Smooth muscle cell (in vitro differentiated cells): ENCODE measurements around the gene MYCN. TPM values are rescaled to one million over a fixed set of nuclear protein-coding genes. Genes with fewer than 3 reads are reported as not detected.

Experiments used
- DNase-seq: peaks from one replicate; lab custom pipeline; 2025; ENCODE audit not compliant: unreplicated experiment; lab: John Stamatoyannopoulos, UW
- H2AFZ ChIP-seq: fragments of 200-600 bp; sonication (generic); 2 replicates; pipeline ENCODE4 v1.6.0; 2016; ENCODE audit warnings: antibody characterized with exemption, low read depth, mild to moderate bottlenecking
- H3F3A ChIP-seq: fragments of 200-600 bp; sonication (generic); 2 replicates; pipeline ENCODE4 v1.6.0; 2017; ENCODE audit warnings: antibody characterized with exemption, low read depth
- H3K27ac ChIP-seq: fragments of 200-600 bp; sonication (generic); 2 replicates; pipeline ENCODE4 v1.5.1; 2016; ENCODE audit warnings: low read depth, mild to moderate bottlenecking
- H3K27me3 ChIP-seq: fragments of 200-600 bp; sonication (generic); 2 replicates; pipeline ENCODE4 v1.6.1; 2016; ENCODE audit warnings: low read depth, mild to moderate bottlenecking
- H3K36me3 ChIP-seq: fragments of 200-600 bp; sonication (generic); 2 replicates; pipeline ENCODE4 v1.5.1; 2016; ENCODE audit warnings: low read depth
- H3K4me1 ChIP-seq: fragments of 200-600 bp; sonication (generic); 2 replicates; pipeline ENCODE4 v1.5.1; 2016; ENCODE audit warnings: low read depth
- H3K4me2 ChIP-seq: fragments of 200-600 bp; sonication (generic); 2 replicates; pipeline ENCODE4 v1.6.0; 2016; ENCODE audit warnings: mild to moderate bottlenecking
- H3K4me3 ChIP-seq: fragments of 200-600 bp; sonication (generic); 2 replicates; pipeline ENCODE4 v1.5.1; 2016; ENCODE audit warnings: mild to moderate bottlenecking
- H3K79me2 ChIP-seq: fragments of 200-600 bp; sonication (generic); 2 replicates; pipeline ENCODE4 v1.6.0; 2016; ENCODE audit warnings: low read depth, mild to moderate bottlenecking
- H3K9ac ChIP-seq: fragments of 200-600 bp; sonication (generic); 2 replicates; pipeline ENCODE4 v1.6.0; 2016; ENCODE audit warnings: low read depth
- H3K9me3 ChIP-seq: fragments of 200-600 bp; sonication (generic); replicated peaks from 2 replicates; pipeline ENCODE4 v1.5.1; 2016; ENCODE audit warnings: low read depth
- H4K20me1 ChIP-seq: fragments of 200-600 bp; sonication (generic); 2 replicates; pipeline ENCODE4 v1.6.0; 2016; ENCODE audit warnings: low read depth
- WGBS: methylation state at CpG from one replicate; pipeline ENCODE4 v1.1.7; 2016; ENCODE audit warnings: low lambda C conversion rate; 5-methylcytosine and 5-hydroxymethylcytosine counted together
- polyA plus RNA-seq: library from polyadenylated mRNA; unstranded; fragments of >200 nt; fragmentation: Nextera tagmentation; extraction: Ambion mirVana; gene quantifications from 2 replicates; pipeline ENCODE4 v1.2.1, GENCODE V29; 2016
- total RNA-seq: library from RNA; depleted of rRNA; stranded (reverse); fragments of >200 nt; gene quantifications from 2 replicates; pipeline ENCODE4 v1.2.3, GENCODE V29; 2014
- TF ChIP-seq, protein P1 (sequence below): fragments of 200-600 bp; sonication (generic); IDR thresholded peaks from 2 replicates; pipeline ENCODE4 v1.5.1; 2017; ENCODE audit warnings: borderline replicate concordance, mild to moderate bottlenecking, antibody characterized with exemption; ENCODE audit not compliant: insufficient read depth, poor library complexity, severe bottlenecking

The MYCN gene
- total and polyA plus RNA-seq, 2 experiments from 2014 or later: 6.9 to 18.3 TPM

- no peak overlapping the region for H3K9ac ChIP-seq
- TF ChIP-seq, protein P1, sequence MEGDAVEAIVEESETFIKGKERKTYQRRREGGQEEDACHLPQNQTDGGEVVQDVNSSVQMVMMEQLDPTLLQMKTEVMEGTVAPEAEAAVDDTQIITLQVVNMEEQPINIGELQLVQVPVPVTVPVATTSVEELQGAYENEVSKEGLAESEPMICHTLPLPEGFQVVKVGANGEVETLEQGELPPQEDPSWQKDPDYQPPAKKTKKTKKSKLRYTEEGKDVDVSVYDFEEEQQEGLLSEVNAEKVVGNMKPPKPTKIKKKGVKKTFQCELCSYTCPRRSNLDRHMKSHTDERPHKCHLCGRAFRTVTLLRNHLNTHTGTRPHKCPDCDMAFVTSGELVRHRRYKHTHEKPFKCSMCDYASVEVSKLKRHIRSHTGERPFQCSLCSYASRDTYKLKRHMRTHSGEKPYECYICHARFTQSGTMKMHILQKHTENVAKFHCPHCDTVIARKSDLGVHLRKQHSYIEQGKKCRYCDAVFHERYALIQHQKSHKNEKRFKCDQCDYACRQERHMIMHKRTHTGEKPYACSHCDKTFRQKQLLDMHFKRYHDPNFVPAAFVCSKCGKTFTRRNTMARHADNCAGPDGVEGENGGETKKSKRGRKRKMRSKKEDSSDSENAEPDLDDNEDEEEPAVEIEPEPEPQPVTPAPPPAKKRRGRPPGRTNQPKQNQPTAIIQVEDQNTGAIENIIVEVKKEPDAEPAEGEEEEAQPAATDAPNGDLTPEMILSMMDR: no peak
- no peak for DNase-seq
- H3F3A ChIP-seq: peaks cover 5% of the 10 kb centered on the region
- H3K27me3 ChIP-seq: peaks cover 8% of the 10 kb centered on the region
- peak overlapping the region; percentile 87 for H3K4me2 ChIP-seq
- H3K36me3 ChIP-seq: no peaks in the 10 kb centered on the region
- H2AFZ ChIP-seq: no peak overlapping the region
- peaks cover 5% of the 10 kb centered on the region for H3K4me1 ChIP-seq
- peaks cover 3% of the 10 kb centered on the region for H4K20me1 ChIP-seq
- no peak overlapping the region for H3K27ac ChIP-seq
- H3K4me3 ChIP-seq: peak overlapping the region; percentile 59
- 43% methylated on average over 4 of the region's 4 CpGs for WGBS
- no peaks in the 10 kb centered on the region for H3K79me2 ChIP-seq
- no peaks in the 10 kb centered on the region for H3K9me3 ChIP-seq
These were observed 4.1 kb downstream of the MYCN start for GRCh38 chr2:15944325-15945017.

DNA sequence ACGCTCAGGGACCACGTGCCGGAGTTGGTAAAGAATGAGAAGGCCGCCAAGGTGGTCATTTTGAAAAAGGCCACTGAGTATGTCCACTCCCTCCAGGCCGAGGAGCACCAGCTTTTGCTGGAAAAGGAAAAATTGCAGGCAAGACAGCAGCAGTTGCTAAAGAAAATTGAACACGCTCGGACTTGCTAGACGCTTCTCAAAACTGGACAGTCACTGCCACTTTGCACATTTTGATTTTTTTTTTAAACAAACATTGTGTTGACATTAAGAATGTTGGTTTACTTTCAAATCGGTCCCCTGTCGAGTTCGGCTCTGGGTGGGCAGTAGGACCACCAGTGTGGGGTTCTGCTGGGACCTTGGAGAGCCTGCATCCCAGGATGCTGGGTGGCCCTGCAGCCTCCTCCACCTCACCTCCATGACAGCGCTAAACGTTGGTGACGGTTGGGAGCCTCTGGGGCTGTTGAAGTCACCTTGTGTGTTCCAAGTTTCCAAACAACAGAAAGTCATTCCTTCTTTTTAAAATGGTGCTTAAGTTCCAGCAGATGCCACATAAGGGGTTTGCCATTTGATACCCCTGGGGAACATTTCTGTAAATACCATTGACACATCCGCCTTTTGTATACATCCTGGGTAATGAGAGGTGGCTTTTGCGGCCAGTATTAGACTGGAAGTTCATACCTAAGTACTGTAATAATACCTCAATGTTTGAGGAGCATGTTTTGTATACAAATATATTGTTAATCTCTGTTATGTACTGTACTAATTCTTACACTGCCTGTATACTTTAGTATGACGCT is 5.8 kb downstream of the MYCN start:
- Histone ChIP-seq H3K79me2 (no peaks in the 10 kb centered on the region), H3K4me2 (no peak overlapping the region), H3K4me3 (no peak overlapping the region), H3K27ac (no peak overlapping the region), H3K4me1 (peaks cover 2% of the 10 kb centered on the region), H3K36me3 (no peaks in the 10 kb centered on the region), H3K27me3 (peaks cover under 1% of the 10 kb centered on the region), H3K9ac (no peak overlapping the region), H2AFZ (no peak overlapping the region), H4K20me1 (peaks cover 3% of the 10 kb centered on the region), H3F3A (peaks cover 5% of the 10 kb centered on the region), H3K9me3 (no peaks in the 10 kb centered on the region)
- 94% methylated on average over 17 of the region's 17 CpGs for whole genome bisulfite sequencing
- DNase-seq: no peak
- TF ChIP-seq, protein P1: no peak

- DNase-seq: no peak
- Histone ChIP-seq H3K27me3 (no peaks in the 10 kb centered on the region), H3K36me3 (no peaks in the 10 kb centered on the region), H3K79me2 (no peaks in the 10 kb centered on the region), H3K4me3 (no peak overlapping the region), H3K9me3 (no peaks in the 10 kb centered on the region), H4K20me1 (peaks cover 3% of the 10 kb centered on the region), H3K4me2 (no peak overlapping the region), H3K4me1 (no peaks in the 10 kb centered on the region), H3K9ac (no peak overlapping the region), H3K27ac (no peak overlapping the region), H2AFZ (no peak overlapping the region), H3F3A (peaks cover 5% of the 10 kb centered on the region)
- WGBS: 96% methylated on average over 3 of the region's 3 CpGs
- TF ChIP-seq, protein P1: no peak
These were observed 6.6 kb downstream of the MYCN start for GRCh38 chr2:15946983-15947382.

DNA sequence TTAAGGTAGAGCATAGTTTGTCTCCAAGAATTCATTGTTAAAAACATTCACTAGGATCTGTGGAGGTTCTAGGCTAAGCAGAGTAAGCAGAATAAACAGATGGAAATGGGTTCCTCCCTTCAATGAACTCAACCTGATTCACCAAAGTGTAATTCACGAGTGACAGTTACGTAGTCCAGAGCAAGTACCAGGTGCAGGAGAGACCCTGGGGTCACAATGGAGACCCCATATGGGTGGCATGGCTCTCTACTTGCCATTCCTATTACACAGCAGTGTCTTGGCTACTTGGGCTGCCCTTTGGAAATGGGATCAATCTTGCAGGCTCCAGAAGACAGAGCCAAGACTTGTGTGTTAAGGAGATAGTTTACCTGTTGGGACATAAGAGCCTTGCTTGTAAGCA is 7.1 kb downstream of the MYCN start:
- no peak overlapping the region for H3K4me3 ChIP-seq
- no peaks in the 10 kb centered on the region for H3K79me2 ChIP-seq
- no peaks in the 10 kb centered on the region for H3K9me3 ChIP-seq
- no peak overlapping the region for H3K27ac ChIP-seq
- no peak overlapping the region for H2AFZ ChIP-seq
- TF ChIP-seq, protein P1: no peak
- 95% methylated on average over 2 of the region's 2 CpGs for WGBS
- peaks cover 5% of the 10 kb centered on the region for H3F3A ChIP-seq
- no peaks in the 10 kb centered on the region for H3K4me1 ChIP-seq
- no peaks in the 10 kb centered on the region for H3K27me3 ChIP-seq
- H3K9ac ChIP-seq: no peak overlapping the region
- no peak overlapping the region for H3K4me2 ChIP-seq
- no peaks in the 10 kb centered on the region for H3K36me3 ChIP-seq
- no peak for DNase-seq
- peaks cover 3% of the 10 kb centered on the region for H4K20me1 ChIP-seq
